Measurements from ENCODE around the gene VAV3.
"Not testable (repeated sequence)": the region's sequence is repeated elsewhere in the genome, so short reads cannot be mapped to it uniquely, and the experiment has no call there.

Gene VAV3, protein sequence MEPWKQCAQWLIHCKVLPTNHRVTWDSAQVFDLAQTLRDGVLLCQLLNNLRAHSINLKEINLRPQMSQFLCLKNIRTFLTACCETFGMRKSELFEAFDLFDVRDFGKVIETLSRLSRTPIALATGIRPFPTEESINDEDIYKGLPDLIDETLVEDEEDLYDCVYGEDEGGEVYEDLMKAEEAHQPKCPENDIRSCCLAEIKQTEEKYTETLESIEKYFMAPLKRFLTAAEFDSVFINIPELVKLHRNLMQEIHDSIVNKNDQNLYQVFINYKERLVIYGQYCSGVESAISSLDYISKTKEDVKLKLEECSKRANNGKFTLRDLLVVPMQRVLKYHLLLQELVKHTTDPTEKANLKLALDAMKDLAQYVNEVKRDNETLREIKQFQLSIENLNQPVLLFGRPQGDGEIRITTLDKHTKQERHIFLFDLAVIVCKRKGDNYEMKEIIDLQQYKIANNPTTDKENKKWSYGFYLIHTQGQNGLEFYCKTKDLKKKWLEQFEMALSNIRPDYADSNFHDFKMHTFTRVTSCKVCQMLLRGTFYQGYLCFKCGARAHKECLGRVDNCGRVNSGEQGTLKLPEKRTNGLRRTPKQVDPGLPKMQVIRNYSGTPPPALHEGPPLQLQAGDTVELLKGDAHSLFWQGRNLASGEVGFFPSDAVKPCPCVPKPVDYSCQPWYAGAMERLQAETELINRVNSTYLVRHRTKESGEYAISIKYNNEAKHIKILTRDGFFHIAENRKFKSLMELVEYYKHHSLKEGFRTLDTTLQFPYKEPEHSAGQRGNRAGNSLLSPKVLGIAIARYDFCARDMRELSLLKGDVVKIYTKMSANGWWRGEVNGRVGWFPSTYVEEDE

DNA sequence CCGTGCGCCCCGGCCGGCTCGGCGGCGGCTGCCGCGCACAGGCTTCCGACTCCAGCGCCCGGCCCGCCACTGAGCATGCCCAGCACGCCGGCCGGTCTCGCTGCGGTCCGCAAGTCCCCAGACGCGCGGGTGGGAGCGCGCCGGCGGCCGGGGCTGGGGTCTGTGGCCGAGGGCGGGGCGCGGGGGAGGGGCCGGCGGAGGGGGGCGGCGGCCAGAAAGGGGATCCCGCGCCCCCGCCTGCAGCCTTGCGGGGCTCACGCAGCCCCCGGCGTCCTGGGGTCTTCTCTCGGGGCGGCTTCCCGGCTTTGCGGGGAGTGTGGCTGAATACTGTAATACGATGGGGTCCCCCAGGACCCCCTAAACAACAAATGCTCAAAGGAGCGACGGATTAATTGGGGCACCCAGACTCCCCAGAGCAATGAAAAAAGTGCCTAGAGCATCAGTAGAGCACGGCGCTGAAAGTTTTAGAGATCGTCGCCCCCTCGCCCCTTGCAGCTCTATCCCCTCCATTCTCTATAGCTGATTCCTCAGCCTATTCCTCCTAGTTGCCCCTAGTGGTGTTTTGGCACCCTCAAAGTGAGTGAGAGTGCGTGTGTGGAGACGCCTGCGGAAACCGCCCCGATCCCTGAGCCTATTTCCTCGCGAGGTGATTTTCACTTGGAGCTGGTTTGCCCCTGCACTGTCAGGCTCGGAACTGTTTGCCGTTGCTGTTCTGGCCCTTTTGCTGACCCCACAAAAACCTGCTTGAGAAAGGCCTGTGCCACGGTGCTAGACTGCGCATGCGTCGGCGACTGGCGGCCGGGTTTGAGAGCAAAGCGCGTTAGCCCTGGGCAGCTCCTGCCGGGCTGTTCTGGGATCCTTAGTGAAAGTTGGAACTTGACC lies at the start of gene VAV3:
VAV3 (minus strand) TSS at position 71 of the 882 bp plus-strand sequence. CDS start 311 bp downstream, outside the sequence.
- DNase-seq: peak; percentile 81

DNA sequence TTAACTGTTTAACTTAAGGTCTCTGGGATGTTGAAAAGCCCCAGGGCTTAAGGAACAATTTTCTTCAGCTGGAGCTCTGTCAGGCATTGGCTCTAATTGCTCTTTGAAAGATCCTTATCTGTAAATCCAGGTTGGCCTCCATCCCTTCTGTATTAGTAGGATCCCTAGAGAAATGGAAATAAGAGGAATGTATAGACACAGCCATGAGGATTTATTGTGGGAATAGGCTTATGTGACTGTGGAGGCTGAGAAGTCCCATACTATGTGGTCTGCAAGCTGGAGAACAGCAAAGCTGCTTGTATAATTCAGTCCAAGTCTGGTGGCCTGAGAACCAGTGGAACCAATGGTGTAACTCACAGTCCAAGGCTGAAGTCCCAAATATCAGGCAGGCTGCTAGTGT lies 47.6 kb upstream of the VAV3 start:
- DNase-seq: no peak

DNA sequence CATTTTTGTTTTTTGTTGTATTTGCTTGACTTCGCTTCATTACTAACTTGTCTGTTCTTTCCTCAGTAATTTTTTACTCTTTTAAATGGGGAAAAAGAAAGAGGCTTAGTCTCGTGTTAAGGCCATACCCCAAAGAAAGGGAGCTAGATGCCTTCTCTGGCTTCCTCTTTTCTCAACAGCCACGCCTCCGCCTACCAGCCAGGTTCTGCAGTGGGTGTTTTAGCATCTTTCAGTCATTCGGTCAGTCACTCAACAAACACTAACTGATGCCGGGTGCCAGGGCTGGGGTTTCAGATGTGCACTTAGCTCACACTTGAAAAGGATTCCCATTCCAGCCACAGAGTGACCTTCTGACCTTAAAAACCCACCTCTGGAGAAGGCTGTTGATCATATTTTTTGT lies 46.3 kb upstream of the VAV3 start:
- DNase-seq: no peak

DNA sequence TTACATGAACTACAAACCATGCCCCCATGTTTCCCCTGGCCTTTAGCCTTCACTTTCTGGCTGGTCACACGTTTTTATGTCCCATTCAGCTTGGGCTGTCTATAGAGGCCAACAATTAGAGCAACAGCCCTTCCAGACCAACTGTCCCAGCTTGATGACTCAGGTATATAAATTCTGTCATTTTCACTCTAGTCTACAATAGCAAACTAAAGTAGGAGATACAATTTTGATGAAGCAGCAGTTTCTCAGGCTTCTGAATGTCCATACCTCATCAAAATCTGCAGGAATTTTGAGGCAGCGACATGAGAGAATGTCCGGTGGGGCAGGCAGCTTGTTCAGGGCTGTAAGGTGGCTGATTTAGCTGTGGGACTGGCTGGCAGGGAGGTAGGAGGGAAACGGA lies 45.6 kb upstream of the VAV3 start:
- DNase-seq: no peak

DNA sequence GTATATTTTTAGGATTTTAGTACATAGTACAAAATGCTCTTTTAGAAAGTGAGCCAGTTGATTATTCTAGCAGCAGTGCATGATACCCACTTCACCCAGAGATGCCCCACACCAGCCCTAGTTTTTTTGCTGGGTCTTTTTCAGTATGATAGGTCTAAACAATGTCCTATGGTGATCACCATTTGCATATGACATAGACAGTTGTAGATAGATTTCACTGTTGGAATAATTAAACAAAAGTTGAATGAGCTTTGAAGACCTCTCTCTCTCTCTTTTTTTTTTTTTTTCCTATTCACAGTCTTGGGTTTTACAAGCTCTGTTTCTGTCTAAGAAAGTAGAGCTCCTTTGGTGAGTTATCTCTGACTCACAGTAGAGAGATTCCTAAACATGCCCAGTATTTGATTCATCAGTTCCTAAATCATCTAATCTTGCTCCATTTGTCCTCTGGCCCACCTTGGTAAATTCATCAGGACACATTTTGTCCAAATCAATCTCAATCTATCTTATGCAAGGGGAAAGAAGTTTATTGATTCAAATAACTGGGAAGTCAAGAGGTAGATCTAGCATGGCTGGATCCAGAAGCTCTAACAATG lies 44.7 kb upstream of the VAV3 start:
- DNase-seq: no peak

DNA sequence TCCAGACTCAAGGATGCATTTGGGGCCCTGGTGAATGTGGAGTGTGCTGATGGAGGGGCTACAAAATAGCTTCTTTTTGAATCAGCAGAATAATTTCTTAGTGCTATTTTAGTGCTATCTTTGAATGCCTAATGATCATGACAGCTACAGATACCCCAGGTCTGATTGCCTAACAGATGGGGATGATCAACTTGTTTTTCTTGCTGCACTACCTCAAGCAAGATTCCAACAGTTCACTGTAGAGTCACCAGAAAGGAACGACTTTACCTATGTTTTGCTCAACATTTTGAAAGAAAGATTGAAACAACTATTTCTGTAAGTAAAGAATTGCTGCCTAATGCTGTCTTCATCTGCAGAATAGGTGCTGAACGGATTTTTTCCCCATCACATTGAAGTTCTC lies 42.6 kb upstream of the VAV3 start:
- DNase-seq: no peak

DNA sequence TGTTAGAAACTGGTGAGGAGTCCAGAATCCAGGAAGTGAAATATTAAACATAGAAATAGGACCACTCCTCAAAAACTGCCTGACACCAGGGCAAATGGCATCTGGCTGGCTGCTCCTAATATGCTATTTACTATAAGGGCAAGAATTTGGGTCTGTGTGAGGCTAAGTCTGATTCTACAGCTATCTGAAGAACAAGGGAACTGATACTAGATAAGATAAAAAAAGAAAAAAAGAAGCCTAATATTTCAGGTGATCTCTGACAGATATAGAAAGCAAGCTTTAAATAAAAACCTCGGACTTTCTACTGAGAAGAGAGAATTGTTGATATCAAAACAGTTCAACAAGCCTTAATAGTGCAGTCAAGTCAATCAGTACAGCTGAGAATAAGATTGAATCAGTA lies 42.1 kb upstream of the VAV3 start:
- DNase-seq: no peak

DNA sequence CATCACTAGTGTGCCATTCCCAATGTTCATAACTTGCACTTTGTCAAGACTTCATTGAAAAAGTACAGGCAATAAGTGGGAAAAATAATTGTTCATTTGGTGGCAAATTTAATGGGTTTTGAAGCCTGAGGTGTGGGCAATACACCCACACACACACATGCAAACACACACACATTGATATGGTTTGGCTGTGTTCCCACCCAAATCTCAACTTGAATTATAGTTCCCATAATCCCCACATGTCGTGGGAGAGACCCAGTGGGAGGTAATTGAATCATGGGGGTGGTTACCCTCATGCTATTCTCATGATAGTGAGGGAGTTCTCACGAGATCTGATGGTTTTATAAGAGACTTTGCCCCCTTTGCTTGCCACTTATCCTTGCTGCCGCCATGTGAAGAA lies 39.9 kb upstream of the VAV3 start:
- not testable (repeated sequence) for DNase-seq

DNA sequence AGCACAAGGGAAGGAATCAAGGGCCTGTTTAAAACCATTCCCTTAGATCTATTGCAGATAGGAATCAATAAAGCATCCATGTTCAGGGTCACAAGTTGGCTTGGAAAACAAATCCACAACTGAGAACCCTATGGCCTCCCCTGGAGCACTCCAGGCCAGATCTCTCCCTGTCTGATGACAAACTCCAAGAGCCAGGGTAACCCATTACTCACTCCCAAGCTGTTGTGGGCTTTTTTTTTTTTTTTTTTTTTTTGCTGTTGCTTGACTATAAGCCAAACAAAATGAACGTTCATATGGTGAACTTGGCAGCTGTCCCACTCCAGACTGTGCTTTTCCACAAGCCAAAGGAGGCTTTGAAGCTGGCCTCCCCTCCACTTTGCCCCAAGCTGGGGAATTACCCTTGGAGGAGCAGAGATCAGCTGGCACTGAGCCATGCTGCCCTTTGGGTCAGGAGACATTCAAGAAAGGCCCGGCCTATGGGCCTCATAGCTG lies 35.7 kb upstream of the VAV3 start:
- no peak for DNase-seq

DNA sequence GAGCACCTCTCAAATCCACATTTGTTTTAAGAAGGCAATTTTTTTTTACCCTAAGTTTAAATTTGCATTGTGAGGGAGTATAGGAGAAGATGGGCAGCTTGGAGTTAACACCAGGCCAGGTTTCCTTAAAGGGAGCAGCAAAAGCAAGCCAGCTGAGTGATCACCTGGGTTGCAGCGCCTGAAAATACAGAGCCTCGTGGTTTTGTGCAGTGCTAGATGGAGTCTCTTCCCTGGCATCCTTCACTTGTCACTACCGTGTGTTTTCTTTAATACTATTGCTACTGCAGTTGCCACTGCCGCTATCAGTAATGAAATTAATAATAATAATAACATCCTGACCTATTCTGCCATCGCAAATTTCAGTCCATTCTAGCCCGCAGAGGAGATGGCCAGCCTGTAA lies 35.2 kb upstream of the VAV3 start:
- no peak for DNase-seq

DNA sequence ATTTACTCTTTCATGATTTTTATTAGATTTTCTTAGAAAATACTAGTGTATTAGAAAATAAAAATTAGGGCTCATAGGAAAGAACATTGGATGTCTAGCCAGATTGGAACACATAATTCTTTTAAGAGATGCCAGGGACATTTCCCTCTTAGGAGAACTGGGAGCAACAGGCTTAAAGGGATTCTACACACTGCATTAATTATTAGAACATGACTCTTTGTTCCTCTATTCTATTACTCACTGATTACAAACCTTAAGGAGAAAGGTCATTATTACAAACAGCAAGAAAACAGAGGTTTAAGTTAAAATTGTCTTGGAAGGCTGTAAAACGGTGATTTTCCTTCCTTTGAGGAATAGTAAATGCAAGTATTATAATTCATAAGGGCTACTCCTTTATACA lies 32.9 kb upstream of the VAV3 start:
- DNase-seq: no peak

DNA sequence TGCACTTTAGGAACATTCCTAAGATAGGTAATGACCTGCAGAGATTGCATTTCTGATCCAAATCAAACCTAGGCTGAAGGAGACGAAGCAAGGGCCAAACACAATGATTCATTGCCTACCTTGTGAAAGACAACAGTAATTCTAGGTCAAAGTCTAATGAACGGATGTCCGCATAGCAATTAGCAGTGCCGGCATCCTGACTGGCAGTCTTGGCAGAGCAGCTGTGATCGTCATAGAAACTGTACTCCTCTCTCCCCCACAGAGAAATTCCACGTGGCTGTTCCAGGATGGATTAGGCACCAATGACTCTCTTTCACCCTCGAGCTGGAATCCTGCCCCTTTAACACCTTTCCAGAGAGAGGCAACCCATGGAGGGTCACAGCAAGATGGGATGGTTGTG lies 28.9 kb upstream of the VAV3 start:
- no peak for DNase-seq

DNA sequence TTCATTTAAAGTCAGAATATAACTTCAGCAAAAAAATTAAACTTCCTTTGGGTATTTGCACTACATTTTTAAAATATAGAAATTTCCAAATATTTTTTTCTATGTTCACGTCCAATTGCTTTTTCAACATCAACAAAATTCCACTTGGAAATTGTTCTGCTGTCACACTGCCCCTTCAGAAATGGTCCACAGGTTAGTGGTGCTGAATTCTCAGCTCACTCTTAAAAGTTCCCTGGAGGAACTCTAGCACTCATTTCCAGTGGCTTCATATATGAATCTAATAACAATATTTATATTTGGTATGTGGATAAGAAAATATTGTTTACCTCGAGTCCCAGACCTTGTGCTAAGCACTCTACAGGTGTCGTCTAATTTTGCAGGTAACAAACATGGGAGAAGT lies 27.4 kb upstream of the VAV3 start:
- no peak for DNase-seq

DNA sequence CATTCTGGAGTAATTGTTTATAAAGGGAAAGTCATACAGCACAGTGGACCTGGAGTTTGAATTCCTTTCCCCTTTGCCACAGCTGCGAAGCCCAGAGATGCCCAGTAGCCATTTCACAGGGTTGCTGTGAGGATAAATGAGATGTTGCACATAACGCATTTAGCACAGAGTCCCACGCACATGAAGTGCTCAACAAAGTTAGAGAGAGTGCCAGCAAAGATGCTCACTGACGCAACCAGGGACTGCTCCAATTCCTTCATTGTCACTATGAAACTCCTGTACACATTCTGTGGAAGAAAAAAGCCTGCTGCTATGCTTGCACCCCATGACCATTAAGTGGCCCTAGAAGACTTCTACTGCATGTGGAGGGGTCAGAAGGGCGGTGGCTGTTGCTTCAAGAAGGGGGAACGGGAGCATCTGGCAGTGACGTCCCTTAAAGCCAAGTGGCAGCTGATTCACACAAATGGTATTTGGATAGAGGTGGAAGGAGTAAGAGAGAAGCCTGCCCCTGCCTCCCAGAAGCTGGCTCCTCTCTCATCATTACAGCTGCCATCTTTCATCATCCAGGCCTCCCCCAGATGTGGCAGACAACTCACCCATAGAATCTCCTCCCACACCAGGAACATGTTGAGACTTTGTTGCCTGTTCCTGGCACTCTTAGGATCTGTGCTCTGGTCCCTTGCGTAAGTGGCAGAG lies 26.5 kb upstream of the VAV3 start:
- no peak for DNase-seq

DNA sequence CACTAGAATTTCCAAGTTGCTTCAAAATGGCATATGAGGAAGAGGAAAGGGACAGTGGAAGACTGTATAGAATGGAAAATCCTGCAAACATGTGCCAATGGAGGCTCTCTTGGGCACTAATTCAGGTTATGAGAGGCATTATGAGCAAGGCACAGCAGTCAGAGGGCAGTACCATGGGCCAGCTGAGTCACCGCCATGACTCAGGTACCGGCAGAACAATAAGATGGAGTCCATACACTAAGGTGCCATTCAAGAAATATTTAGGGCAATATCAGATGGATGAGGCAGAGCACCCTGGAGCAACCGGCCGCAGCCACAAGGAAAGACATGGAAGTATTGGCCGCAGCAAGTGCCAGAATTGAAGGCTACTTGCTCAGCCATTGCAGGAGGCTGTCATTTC lies 25.6 kb upstream of the VAV3 start:
- DNase-seq: no peak

DNA sequence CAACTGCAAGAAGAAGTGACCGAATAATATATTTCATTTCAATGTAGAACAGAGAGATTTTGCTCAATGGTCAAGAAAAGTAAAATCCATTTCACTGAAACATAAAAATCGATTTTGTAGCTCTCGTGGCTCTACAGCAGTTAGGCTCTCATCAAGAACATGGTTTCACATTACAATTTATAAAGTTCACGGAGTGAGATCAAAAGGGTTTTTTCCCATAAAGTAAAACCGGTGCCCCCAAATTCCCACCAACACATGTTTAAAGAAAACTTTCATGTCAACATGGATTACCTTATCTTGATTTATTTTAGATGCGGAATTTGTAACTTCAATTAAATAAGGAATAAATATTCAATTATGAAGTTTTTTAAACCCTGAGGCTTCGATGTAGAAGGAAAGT lies 16.3 kb upstream of the VAV3 start:
- no peak for DNase-seq

DNA sequence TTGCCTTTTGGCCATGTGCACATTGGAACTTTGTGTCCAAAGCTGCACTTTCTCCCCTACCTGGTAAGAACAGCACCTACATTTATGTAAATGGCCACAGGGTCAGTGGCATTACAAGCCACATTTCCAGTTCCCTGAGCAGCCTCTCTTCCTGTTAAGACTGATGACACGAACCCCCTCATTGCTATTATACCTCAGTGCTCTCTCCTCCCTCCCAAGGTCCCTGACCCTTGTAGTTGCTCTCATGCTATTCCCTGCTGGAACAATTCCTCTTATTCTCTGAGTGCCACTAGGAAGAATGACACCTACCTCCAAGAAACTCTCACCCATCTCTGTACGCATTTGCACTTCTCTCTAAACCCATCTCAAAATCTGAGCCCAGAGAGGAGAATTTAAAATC lies 14.9 kb upstream of the VAV3 start:
- no peak for DNase-seq

DNA sequence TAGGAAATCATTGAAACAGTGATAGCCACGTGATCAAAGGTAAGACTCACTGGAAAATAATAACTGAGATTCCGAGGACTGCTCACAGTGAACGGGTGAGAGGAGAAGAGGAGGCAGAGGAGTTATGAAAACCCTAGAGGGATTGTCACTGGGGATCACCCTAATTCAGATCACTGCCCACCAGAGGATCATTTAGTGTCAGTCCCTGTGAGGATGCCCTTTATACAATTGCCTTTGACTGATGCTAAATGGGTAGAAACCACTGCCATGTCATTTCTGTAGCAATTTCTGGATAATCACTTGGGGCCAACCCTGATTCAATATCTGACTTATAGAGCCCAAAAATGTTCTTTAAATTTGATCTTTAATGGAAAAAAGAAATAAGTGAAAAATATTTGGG lies 14.1 kb upstream of the VAV3 start:
- DNase-seq: no peak

DNA sequence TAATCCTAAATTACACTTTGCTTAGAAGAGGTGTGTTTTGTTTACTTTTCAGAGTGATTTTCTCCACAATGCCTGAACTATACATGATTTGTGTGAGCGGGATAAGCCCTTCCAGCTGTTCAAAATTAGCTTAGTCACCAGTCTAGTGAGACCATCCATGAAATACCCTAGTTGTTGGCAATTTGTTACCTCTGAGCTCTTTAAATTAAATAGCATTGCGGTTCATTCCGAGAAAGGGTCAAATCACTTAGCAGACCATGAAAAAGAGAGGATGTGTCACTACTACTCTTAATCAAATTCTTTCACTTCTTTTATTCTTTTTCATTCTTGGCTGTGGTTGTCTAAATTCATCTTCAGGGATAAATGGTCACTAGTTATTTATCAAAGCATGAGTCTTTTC lies 11.9 kb upstream of the VAV3 start:
- DNase-seq: no peak

DNA sequence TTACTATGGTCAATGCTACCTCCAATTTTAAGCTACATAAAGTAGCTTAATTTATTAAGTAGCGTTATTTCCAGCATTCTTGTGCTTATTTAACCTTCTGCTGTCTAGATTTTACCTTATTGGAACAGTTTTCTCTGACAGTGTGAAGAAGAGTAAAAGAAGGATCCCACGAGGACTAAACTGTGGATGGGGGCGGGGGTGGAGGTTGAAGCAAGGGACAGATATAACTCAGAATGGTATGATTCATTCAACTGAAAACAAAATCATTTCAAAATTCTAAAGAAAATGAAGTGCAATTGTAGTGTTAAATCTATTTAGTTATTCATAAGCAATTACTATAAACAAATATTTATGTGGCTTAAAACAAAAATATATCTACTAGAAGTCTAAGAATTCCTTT lies 11.5 kb upstream of the VAV3 start:
- DNase-seq: peak; percentile 36

DNA sequence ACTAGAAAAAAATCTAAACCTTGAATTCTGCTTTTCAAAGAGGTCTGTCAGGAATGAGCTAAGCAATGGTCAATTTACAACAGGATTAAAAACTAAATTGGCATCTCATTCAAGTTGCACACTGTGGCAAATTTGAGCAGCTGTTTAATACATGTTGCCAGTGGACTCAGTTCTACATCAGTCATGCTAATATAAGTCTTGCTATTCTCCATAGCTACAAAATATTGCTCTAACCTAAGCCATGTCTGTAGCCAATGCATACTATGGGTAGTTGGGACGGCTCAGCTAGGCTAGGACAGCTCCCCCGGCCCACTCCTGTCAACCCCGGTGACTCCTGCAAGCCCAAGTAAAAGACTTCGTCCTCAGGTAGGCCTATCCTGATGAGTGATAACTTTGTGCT lies 10.9 kb upstream of the VAV3 start:
- no peak for DNase-seq

DNA sequence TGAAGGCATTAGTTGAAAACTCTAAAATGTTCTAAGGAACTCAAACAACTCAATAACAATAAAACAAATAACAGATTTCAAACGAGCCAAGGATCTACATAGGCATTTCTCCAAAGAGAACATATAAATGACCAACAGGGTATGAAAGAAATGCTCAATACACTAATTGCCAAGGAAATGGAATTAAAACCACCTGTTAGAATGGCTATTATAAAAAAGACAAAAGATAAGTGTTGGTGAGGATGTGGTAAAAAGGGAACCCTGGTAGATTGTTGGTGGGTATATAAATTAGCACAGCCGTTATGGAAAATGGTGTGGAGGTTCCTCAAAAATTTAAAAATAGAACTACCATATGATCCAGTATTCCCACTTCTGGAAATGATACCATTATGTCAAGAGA lies 9.1 kb upstream of the VAV3 start:
- no peak for DNase-seq
